K562 (cell line): ENCODE results near the gene FSTL4. TPM values are rescaled to one million over a fixed set of nuclear protein-coding genes. Genes with fewer than 3 reads are reported as not detected.

Experiments
- HNRNPH1 ChIP-seq: fragments of 200-400 bp; formaldehyde crosslinking; optimal IDR thresholded peaks from 2 replicates; pipeline ENCODE3; 2017; ENCODE audit warnings: low read depth, mild to moderate bottlenecking, low read length, moderate library complexity
- NFE2L1 ChIP-seq: fragments of 450-650 bp; IDR thresholded peaks from 2 replicates; pipeline ENCODE4 v1.6.1; 2016; ENCODE audit warnings: missing genetic modification characterization, low read depth, mild to moderate bottlenecking, missing compliant biosample characterization, moderate library complexity, borderline replicate concordance
- polyA plus RNA-seq, 8 experiments: library from polyadenylated mRNA; depleted of rRNA in 4 of 8; stranded (reverse) in 5 of 8; unstranded in 3 of 8; fragments of >200 nt; fragmentation: Nextera tagmentation in 2 of 8; fragmentation: Illumina TruSeq in 1 of 8; extraction: Ambion mirVana in 2 of 8; extraction: Trizol in 1 of 8; gene quantifications; 2 replicates each; pipeline versions ENCODE4 v1.2.1 to v1.2.3, GENCODE V29; 2011 to 2014; ENCODE audit warnings: inconsistent platforms in 1 of 8, missing spikeins in 1 of 8
- total RNA-seq, 7 experiments: library from RNA; depleted of rRNA in 6 of 7; stranded (reverse); fragments of >200 nt in 6 of 7; fragmentation: Illumina TruSeq in 2 of 7; extraction: Trizol in 2 of 7; gene quantifications; 2 replicates each; pipeline versions ENCODE4 v1.2.1 to v1.2.3, GENCODE V29; 2011 to 2021; ENCODE audit warnings: low replicate concordance in 1 of 7
- TF ChIP-seq, protein P1 (sequence below): fragments of 250-450 bp; sonication (Bioruptor Pico); IDR thresholded peaks from 2 replicates; pipeline ENCODE4 v1.4.0; 2020
- TF ChIP-seq, protein P2 (sequence below): sonication (generic); formaldehyde crosslinking; IDR thresholded peaks from 2 replicates; pipeline ENCODE4 v1.8.1; 2023; ENCODE audit warnings: mild to moderate bottlenecking, missing genetic modification reagents, moderate library complexity

Gene FSTL4
- total and polyA plus RNA-seq, 9 of the 15 experiments (the other 6 are each of a cell fraction or from before 2014, with no cell fraction given), result 0.08 to 0.18 (median 0.10) TPM; not detected in 5

GRCh38 chr5:133408322-133408721 lies 204.0 kb downstream of the FSTL4 start (continued):
- TF ChIP-seq, protein P1, sequence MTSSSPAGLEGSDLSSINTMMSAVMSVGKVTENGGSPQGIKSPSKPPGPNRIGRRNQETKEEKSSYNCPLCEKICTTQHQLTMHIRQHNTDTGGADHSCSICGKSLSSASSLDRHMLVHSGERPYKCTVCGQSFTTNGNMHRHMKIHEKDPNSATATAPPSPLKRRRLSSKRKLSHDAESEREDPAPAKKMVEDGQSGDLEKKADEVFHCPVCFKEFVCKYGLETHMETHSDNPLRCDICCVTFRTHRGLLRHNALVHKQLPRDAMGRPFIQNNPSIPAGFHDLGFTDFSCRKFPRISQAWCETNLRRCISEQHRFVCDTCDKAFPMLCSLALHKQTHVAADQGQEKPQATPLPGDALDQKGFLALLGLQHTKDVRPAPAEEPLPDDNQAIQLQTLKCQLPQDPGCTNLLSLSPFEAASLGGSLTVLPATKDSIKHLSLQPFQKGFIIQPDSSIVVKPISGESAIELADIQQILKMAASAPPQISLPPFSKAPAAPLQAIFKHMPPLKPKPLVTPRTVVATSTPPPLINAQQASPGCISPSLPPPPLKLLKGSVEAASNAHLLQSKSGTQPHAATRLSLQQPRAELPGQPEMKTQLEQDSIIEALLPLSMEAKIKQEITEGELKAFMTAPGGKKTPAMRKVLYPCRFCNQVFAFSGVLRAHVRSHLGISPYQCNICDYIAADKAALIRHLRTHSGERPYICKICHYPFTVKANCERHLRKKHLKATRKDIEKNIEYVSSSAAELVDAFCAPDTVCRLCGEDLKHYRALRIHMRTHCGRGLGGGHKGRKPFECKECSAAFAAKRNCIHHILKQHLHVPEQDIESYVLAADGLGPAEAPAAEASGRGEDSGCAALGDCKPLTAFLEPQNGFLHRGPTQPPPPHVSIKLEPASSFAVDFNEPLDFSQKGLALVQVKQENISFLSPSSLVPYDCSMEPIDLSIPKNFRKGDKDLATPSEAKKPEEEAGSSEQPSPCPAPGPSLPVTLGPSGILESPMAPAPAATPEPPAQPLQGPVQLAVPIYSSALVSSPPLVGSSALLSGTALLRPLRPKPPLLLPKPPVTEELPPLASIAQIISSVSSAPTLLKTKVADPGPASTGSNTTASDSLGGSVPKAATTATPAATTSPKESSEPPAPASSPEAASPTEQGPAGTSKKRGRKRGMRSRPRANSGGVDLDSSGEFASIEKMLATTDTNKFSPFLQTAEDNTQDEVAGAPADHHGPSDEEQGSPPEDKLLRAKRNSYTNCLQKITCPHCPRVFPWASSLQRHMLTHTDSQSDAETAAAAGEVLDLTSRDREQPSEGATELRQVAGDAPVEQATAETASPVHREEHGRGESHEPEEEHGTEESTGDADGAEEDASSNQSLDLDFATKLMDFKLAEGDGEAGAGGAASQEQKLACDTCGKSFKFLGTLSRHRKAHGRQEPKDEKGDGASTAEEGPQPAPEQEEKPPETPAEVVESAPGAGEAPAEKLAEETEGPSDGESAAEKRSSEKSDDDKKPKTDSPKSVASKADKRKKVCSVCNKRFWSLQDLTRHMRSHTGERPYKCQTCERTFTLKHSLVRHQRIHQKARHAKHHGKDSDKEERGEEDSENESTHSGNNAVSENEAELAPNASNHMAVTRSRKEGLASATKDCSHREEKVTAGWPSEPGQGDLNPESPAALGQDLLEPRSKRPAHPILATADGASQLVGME, result no peak
- no peak for TF ChIP-seq HNRNPH1
- no peak for TF ChIP-seq NFE2L1 (tag)
- TF ChIP-seq, protein P2, sequence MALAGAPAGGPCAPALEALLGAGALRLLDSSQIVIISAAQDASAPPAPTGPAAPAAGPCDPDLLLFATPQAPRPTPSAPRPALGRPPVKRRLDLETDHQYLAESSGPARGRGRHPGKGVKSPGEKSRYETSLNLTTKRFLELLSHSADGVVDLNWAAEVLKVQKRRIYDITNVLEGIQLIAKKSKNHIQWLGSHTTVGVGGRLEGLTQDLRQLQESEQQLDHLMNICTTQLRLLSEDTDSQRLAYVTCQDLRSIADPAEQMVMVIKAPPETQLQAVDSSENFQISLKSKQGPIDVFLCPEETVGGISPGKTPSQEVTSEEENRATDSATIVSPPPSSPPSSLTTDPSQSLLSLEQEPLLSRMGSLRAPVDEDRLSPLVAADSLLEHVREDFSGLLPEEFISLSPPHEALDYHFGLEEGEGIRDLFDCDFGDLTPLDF (CRISPR knock-in tag), result no peak
